ENCODE results near the gene IRF5. TPM values are rescaled to one million over a fixed set of nuclear protein-coding genes. Genes with fewer than 3 reads are reported as not detected.

The IRF5 gene
- 10 to 100 TPM in 1 of 2 donors, 1 to 10 TPM in 1; 6.0 to 10.6 TPM for total RNA-seq

- intact Hi-C loops (cut with DNase I): no loop called here
- TF ChIP-seq POLR2AphosphoS5 (IDR thresholded peaks at IDR 0.05) (no peak), CTCF (IDR thresholded peaks at IDR 0.05) (no peak), POLR2A (IDR thresholded peaks at IDR 0.05) (peak; percentile 47)
- H3K27me3 ChIP-seq (replicated peaks; ENCODE audit: insufficient read depth): no peaks in the 10 kb centered on the region
- H3K27ac ChIP-seq: no peak within 1 kb of the TSS
- H3K4me3 ChIP-seq: peak within 1 kb of the TSS; percentile 47 to 58
- H3K4me1 ChIP-seq (replicated peaks): peaks cover 5% of the 10 kb centered on the region
- no peaks in the 10 kb centered on the region for H3K36me3 ChIP-seq
- DNase-seq (ENCODE audit: low spot score): peak; percentile 49
- WGBS: 1% methylated on average over 52 of the region's 83 CpGs
- H3K9me3 ChIP-seq: no peaks in the 10 kb centered on the region
Measured at GRCh38 chr7:128937647-128938543, at the start of gene IRF5. IRF5 (plus strand) TSS chr7:128937927; CDS start chr7:128942082, 4,155 bp downstream.

- 78% methylated on average over 7 of the region's 7 CpGs for WGBS
- no peak overlapping the region for H3K27ac ChIP-seq
- TF ChIP-seq POLR2A (IDR thresholded peaks at IDR 0.05) (no peak), CTCF (IDR thresholded peaks at IDR 0.05) (no peak), POLR2AphosphoS5 (IDR thresholded peaks at IDR 0.05) (no peak)
- no peak overlapping the region for H3K4me3 ChIP-seq
- no peak for DNase-seq (ENCODE audit: low spot score)
- H3K27me3 ChIP-seq (replicated peaks; ENCODE audit: insufficient read depth): no peaks in the 10 kb centered on the region
- H3K4me1 ChIP-seq (replicated peaks): no peaks in the 10 kb centered on the region
- intact Hi-C loops (cut with DNase I): no loop called here
- no peaks in the 10 kb centered on the region for H3K36me3 ChIP-seq
- H3K9me3 ChIP-seq: no peaks in the 10 kb centered on the region
Measured at GRCh38 chr7:128888039-128888755, 49.5 kb upstream of the IRF5 start.

- Histone ChIP-seq H3K9me3 (no peaks in the 10 kb centered on the region), H3K36me3 (no peaks in the 10 kb centered on the region), H3K4me3 (no peak overlapping the region), H3K4me1 (replicated peaks) (no peaks in the 10 kb centered on the region), H3K27me3 (replicated peaks; ENCODE audit: insufficient read depth) (no peaks in the 10 kb centered on the region), H3K27ac (no peak overlapping the region)
- TF ChIP-seq CTCF (IDR thresholded peaks at IDR 0.05): no peak
- TF ChIP-seq POLR2AphosphoS5 (IDR thresholded peaks at IDR 0.05): no peak
- TF ChIP-seq POLR2A (IDR thresholded peaks at IDR 0.05): no peak
- intact Hi-C loops (cut with DNase I): no loop called here
- WGBS: 76% methylated on average over 11 of the region's 11 CpGs
- DNase-seq (ENCODE audit: low spot score): no peak
Measured at GRCh38 chr7:128888756-128889095, 49.0 kb upstream of the IRF5 start.

- 69% methylated on average over 8 of the region's 8 CpGs for WGBS
- H3K27ac ChIP-seq: no peak overlapping the region
- TF ChIP-seq POLR2A (IDR thresholded peaks at IDR 0.05): no peak
- TF ChIP-seq POLR2AphosphoS5 (IDR thresholded peaks at IDR 0.05): no peak
- no peak for TF ChIP-seq CTCF (IDR thresholded peaks at IDR 0.05)
- intact Hi-C loops (cut with DNase I): no loop called here
- no peaks in the 10 kb centered on the region for H3K36me3 ChIP-seq
- no peaks in the 10 kb centered on the region for H3K4me1 ChIP-seq (replicated peaks)
- no peaks in the 10 kb centered on the region for H3K27me3 ChIP-seq (replicated peaks; ENCODE audit: insufficient read depth)
- DNase-seq (ENCODE audit: low spot score): no peak
- H3K4me3 ChIP-seq: no peak overlapping the region
- no peaks in the 10 kb centered on the region for H3K9me3 ChIP-seq
Measured at GRCh38 chr7:128889121-128889520, 48.6 kb upstream of the IRF5 start.
